ENCODE measurements around the gene INPP4B.

DNA sequence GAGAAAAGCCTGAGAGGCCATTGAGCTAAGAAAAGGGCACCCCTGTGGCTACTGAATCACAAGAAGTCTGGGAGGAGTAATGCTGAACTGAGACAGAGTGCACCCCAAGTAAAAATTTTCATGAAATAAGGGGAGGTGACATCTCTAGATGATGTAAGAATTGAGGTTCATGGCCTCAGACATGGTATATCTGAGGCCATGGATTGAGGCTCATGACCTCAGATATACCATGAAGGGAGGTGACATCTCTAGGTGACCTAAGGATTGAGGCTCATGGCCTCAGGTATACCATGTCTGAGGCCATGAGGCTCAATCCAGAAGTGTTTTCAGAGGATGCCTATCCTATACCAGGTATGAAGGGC, 560.9 kb downstream of the INPP4B start:
- no peak for TF ChIP-seq POLR2A (IDR thresholded peaks at IDR 0.05; ENCODE audit: low read depth, low read length)
- no peak for TF ChIP-seq POLR2AphosphoS5 (IDR thresholded peaks at IDR 0.05; ENCODE audit: low read depth, low read length)
- TF ChIP-seq SPI1 (IDR thresholded peaks at IDR 0.05; ENCODE audit: low read depth, low read length): no peak

Data from GM12891 (cell line).